ENCODE results near the gene CD2.

DNA sequence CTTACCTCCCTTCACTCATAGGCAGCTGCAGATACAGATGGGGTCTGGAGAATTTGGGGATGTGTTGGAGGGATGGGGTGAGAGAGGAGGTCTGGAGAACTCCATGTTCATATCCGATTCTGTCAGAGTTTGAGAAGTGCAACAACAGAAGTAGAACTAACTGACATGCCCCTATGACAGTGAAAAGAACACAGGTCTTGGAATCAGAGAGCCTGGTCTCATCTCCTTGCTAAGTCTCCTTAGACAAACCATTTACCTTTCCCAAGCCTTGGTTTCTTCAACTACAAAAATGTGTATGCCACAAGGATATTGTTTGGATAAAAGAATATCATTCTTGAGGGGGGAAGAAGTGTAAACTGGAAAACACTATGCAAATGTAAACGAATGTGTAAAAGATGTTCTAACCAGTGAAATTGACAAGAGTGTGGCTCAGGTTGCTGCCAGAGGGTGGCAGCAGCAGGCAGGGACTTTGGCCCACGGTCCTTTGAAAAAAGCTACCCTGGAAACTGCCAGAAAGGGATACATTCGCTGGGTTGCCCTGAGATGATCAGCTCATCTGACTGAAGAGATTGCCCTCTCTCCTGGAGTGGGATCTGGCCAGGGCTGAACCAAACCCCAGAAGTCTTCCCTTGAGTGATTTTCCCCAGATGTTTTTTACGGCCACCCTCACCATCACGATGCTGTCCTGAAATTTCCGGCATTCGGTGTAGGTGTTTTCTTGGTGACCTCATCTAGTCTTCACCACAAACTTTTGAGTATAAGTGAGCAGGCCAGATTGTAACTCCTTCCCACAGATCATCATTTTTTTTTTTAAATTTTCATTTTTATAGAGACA lies 17.0 kb upstream of the CD2 start:
- TF ChIP-seq, protein P1, sequence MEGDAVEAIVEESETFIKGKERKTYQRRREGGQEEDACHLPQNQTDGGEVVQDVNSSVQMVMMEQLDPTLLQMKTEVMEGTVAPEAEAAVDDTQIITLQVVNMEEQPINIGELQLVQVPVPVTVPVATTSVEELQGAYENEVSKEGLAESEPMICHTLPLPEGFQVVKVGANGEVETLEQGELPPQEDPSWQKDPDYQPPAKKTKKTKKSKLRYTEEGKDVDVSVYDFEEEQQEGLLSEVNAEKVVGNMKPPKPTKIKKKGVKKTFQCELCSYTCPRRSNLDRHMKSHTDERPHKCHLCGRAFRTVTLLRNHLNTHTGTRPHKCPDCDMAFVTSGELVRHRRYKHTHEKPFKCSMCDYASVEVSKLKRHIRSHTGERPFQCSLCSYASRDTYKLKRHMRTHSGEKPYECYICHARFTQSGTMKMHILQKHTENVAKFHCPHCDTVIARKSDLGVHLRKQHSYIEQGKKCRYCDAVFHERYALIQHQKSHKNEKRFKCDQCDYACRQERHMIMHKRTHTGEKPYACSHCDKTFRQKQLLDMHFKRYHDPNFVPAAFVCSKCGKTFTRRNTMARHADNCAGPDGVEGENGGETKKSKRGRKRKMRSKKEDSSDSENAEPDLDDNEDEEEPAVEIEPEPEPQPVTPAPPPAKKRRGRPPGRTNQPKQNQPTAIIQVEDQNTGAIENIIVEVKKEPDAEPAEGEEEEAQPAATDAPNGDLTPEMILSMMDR (IDR thresholded peaks at IDR 0.05) = peak; percentile 90
- TF ChIP-seq ZFX (IDR thresholded peaks at IDR 0.05; ENCODE audit: borderline replicate concordance) = no peak
